ENCODE results near the gene SLCO2A1. TPM values are rescaled to one million over a fixed set of nuclear protein-coding genes. Genes with fewer than 3 reads are reported as not detected.

SLCO2A1 gene
- total RNA-seq, 1 experiment from 2014 or later, result not detected

DNA sequence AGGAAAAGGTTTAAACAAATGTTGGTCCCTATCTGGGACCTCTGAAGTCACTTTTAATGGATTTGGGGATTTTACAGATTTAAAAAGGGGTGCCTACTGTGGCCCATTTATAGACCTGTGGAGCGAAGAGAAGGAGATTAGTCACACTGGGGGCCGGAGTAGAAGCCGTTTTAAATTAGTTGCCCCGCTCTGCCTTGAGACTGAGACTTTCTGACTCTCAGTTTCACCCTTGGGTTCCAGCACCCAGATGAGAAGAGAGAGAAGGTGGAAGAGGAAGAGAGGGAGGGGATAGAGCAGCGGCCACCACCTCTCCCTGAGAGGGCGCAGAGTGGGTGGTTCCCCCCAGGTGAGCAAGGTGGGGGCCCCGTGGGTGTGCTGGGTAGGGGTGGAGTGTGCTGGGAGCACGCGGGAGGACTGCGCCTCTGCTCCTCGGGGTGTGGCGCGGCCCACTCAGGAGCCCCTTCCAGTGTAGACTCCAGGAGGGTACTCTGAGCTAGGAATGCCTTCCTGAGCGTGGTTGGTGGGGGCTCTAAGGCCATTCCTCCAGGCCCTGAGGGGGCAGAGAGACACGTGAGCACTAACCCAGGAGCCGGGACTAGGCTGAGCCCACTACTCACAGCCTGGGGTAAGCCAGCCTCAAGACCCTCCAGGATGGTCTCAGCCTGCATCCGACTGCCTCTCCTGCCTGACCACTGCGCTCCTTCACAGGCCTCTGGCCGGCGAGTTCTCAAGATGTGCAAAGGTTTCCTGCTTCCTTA is 101.4 kb downstream of the SLCO2A1 start:
- Histone ChIP-seq H3K9me3 (replicated peaks) (no peaks in the 10 kb centered on the region), H3K36me3 (no peaks in the 10 kb centered on the region), H3K27ac (no peak overlapping the region), H3K4me3 (peak overlapping the region; percentile 56), H3K27me3 (no peaks in the 10 kb centered on the region; the same call in 1 of the 2 replicates), H3K4me1 (peaks cover 4% of the 10 kb centered on the region)
- no peak for DNase-seq

DNA sequence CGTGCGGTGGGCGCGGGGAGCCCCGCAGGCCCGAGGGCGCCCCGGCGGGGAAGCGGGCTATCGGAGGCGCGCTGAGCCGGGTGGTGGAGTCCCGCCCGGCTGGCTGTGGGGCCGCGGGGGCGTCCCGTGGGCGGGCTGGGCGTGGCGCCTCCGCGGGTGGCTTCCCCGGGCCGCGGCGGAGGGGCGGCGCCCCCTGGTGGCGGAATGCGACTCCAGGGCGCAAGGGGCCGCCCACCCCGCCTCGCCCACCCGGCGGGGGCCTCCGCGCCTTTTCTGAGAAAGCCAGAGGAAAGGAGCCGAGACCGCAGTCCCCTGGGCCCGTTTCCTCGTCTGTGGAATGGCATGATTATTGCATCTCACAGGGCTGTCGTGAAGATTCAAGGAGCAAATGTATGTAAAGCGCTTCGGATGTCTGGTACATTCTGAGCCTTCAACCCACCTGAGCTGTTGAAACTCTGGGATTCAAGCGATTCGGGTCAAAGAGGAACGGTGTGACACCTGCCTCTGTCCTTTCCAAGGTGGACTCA is 102.1 kb downstream of the SLCO2A1 start:
- no peak overlapping the region for H3K27ac ChIP-seq
- H3K36me3 ChIP-seq, result no peaks in the 10 kb centered on the region
- peaks cover 4% of the 10 kb centered on the region for H3K4me1 ChIP-seq
- H3K4me3 ChIP-seq, result peak overlapping the region; percentile 56
- no peaks in the 10 kb centered on the region for H3K9me3 ChIP-seq (replicated peaks)
- no peaks in the 10 kb centered on the region; the same call in 1 of the 2 replicates for H3K27me3 ChIP-seq
- DNase-seq, result peak; percentile 40 to 58

GRCh38 chr3:133926736-133927539 is 102.8 kb downstream of the SLCO2A1 start:
- no peak for DNase-seq
- Histone ChIP-seq H3K4me3 (peak overlapping the region; percentile 56), H3K9me3 (replicated peaks) (no peaks in the 10 kb centered on the region), H3K36me3 (no peaks in the 10 kb centered on the region), H3K4me1 (peaks cover 4% of the 10 kb centered on the region), H3K27me3 (no peaks in the 10 kb centered on the region; the same call in 1 of the 2 replicates), H3K27ac (no peak overlapping the region)

GRCh38 chr3:133925960-133926735 is 103.6 kb downstream of the SLCO2A1 start:
- Histone ChIP-seq H3K27ac (no peak overlapping the region), H3K27me3 (no peaks in the 10 kb centered on the region; the same call in 1 of the 2 replicates), H3K4me1 (peaks cover 4% of the 10 kb centered on the region), H3K4me3 (no peak overlapping the region), H3K9me3 (replicated peaks) (no peaks in the 10 kb centered on the region), H3K36me3 (no peaks in the 10 kb centered on the region)
- DNase-seq, result no peak

DNA sequence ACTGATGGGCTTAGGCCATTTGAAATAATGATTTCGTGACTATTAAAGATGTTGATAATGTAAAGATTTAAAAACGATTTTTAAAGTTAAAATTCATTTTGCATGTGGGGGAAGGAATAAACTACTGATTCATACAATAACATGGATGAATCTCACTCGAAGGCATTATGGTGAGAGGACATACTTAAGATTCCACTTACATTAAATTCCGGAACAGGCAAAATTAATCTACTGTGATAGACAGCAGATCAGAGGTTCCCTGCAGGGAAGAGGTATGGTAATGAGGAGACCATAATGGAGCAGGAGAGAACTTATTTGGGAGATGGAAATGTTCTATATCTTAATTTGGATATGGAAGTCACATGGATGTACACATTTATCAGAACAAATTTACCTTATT is 105.7 kb downstream of the SLCO2A1 start:
- no peak for DNase-seq
- peaks cover 4% of the 10 kb centered on the region for H3K4me1 ChIP-seq

GRCh38 chr3:133921592-133921991 is 108.1 kb downstream of the SLCO2A1 start:
- Histone ChIP-seq H3K4me1 (no peaks in the 10 kb centered on the region), H3K36me3 (no peaks in the 10 kb centered on the region), H3K9me3 (replicated peaks) (no peaks in the 10 kb centered on the region), H3K27me3 (no peaks in the 10 kb centered on the region), H3K4me3 (no peak overlapping the region), H3K27ac (no peak overlapping the region)
- DNase-seq, result no peak

More for the DNA sequence above, 105.7 kb downstream of the SLCO2A1 start:
- Histone ChIP-seq H3K27me3 (no peaks in the 10 kb centered on the region; the same call in 1 of the 2 replicates), H3K36me3 (no peaks in the 10 kb centered on the region), H3K9me3 (replicated peaks) (no peaks in the 10 kb centered on the region), H3K27ac (no peak overlapping the region), H3K4me3 (no peak overlapping the region)

GRCh38 chr3:133917144-133917543 is 112.6 kb downstream of the SLCO2A1 start:
- Histone ChIP-seq H3K36me3 (no peaks in the 10 kb centered on the region), H3K27ac (no peak overlapping the region), H3K4me1 (no peaks in the 10 kb centered on the region), H3K4me3 (no peak overlapping the region), H3K27me3 (no peaks in the 10 kb centered on the region), H3K9me3 (replicated peaks) (no peaks in the 10 kb centered on the region)
- no peak for DNase-seq

GRCh38 chr3:133915685-133916658 is 113.8 kb downstream of the SLCO2A1 start:
- DNase-seq, result no peak
- Histone ChIP-seq H3K27me3 (no peaks in the 10 kb centered on the region), H3K4me1 (no peaks in the 10 kb centered on the region), H3K27ac (no peak overlapping the region), H3K36me3 (no peaks in the 10 kb centered on the region), H3K9me3 (replicated peaks) (no peaks in the 10 kb centered on the region), H3K4me3 (no peak overlapping the region)

DNA sequence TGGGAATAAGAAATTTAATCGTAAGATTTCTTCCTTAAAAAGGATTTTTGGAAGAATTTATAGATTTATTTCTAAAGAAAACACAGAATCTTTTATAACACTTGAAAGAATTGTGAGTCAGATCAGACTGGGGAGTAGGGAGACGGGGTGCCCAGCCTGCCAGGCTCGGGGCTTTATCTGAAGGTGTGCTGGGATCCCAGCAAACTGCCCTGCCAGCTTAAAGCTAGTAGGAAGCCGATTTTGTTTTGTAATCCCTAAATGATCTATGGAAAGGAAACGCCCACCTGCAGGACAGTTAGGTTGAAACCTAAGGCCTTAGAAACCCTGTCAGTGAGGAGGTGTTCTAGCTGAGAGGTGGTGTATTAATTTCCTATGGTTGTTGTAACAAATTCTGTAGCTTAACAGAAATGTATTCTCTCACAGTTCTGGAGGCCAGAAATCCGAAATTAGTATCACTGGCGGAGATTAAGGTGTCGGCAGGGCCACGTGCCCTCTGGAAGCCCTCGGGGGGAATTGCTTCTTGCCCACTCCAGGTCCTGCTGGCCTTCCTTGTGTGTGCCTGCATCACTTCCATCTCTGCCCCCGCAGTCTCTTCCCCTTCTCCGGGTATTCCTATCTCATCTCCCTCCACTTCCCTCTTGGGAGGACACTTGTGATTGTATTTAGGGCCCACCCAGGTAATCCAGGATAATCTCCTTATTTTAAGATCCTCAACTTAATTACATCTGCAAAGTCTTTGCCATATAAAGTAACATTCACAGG is 114.7 kb downstream of the SLCO2A1 start:
- no peaks in the 10 kb centered on the region for H3K36me3 ChIP-seq
- no peak for DNase-seq
- no peak overlapping the region for H3K27ac ChIP-seq
- H3K27me3 ChIP-seq, result no peaks in the 10 kb centered on the region
- no peaks in the 10 kb centered on the region for H3K4me1 ChIP-seq
- H3K9me3 ChIP-seq (replicated peaks), result no peaks in the 10 kb centered on the region
- H3K4me3 ChIP-seq, result no peak overlapping the region

- Histone ChIP-seq H3K36me3 (no peaks in the 10 kb centered on the region), H3K4me3 (no peak overlapping the region), H3K27me3 (no peaks in the 10 kb centered on the region), H3K27ac (no peak overlapping the region), H3K9me3 (replicated peaks) (no peaks in the 10 kb centered on the region), H3K4me1 (no peaks in the 10 kb centered on the region)
- no peak for DNase-seq
Measured at GRCh38 chr3:133910422-133910821, 119.3 kb downstream of the SLCO2A1 start.

- no peak for DNase-seq
- Histone ChIP-seq H3K4me1 (no peaks in the 10 kb centered on the region), H3K36me3 (no peaks in the 10 kb centered on the region), H3K4me3 (no peak overlapping the region), H3K27me3 (no peaks in the 10 kb centered on the region), H3K27ac (no peak overlapping the region), H3K9me3 (replicated peaks) (no peaks in the 10 kb centered on the region)
Measured at GRCh38 chr3:133905376-133905775, 124.3 kb downstream of the SLCO2A1 start.

GRCh38 chr3:133901847-133902246 is 127.9 kb downstream of the SLCO2A1 start:
- Histone ChIP-seq H3K9me3 (replicated peaks) (no peaks in the 10 kb centered on the region), H3K27ac (no peak overlapping the region), H3K4me1 (no peaks in the 10 kb centered on the region), H3K36me3 (no peaks in the 10 kb centered on the region), H3K4me3 (no peak overlapping the region), H3K27me3 (no peaks in the 10 kb centered on the region)
- DNase-seq, result no peak

- H3K9me3 ChIP-seq (replicated peaks), result no peaks in the 10 kb centered on the region
- no peaks in the 10 kb centered on the region for H3K4me1 ChIP-seq
- H3K27me3 ChIP-seq, result no peaks in the 10 kb centered on the region
- no peak overlapping the region for H3K27ac ChIP-seq
- H3K4me3 ChIP-seq, result no peak overlapping the region
- DNase-seq, result no peak
- no peaks in the 10 kb centered on the region for H3K36me3 ChIP-seq
Measured at GRCh38 chr3:133901083-133901482, 128.6 kb downstream of the SLCO2A1 start.

All from SJCRH30 (cell line).